ENCODE data around the gene SASH1. TPM values are rescaled to one million over a fixed set of nuclear protein-coding genes. Genes with fewer than 3 reads are reported as not detected.

The SASH1 gene
- total RNA-seq, 4 donors from 2014 or later, result 142 to 214 (median 173) TPM

DNA sequence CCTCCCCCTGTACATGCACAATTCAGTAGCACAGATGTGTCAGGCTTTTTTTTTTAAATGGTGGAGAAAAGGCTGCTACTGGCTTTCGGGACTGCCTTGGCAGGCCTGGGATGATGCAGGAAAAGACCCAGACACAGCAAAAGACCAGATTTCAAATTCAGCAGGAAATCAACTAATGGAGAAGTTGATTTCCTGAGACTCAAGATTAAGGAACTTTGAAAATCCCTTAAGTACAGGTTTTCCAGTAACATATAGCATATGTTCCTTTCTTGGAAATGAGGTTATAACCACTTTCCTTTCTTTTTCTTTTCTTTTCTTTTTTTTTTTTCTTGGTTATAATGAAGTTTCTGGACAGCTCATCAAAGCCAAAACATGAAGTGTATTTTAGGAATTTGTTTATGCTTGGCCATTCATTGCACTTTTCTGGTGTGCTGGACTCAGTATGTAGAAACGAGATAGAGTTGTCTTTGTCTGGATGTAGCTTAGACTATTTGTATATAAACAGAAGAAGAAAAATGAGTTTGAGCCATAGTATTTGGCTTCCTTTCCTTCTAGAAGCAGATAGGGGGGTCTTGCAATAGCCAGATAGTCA is 119.4 kb downstream of the SASH1 start:
- no peak for DNase-seq (ENCODE audit: low spot score)
- ATAC-seq (ENCODE audit: low FRiP score), result no peak
- TF ChIP-seq, protein P1, sequence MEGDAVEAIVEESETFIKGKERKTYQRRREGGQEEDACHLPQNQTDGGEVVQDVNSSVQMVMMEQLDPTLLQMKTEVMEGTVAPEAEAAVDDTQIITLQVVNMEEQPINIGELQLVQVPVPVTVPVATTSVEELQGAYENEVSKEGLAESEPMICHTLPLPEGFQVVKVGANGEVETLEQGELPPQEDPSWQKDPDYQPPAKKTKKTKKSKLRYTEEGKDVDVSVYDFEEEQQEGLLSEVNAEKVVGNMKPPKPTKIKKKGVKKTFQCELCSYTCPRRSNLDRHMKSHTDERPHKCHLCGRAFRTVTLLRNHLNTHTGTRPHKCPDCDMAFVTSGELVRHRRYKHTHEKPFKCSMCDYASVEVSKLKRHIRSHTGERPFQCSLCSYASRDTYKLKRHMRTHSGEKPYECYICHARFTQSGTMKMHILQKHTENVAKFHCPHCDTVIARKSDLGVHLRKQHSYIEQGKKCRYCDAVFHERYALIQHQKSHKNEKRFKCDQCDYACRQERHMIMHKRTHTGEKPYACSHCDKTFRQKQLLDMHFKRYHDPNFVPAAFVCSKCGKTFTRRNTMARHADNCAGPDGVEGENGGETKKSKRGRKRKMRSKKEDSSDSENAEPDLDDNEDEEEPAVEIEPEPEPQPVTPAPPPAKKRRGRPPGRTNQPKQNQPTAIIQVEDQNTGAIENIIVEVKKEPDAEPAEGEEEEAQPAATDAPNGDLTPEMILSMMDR (IDR thresholded peaks at IDR 0.05), result no peak

DNA sequence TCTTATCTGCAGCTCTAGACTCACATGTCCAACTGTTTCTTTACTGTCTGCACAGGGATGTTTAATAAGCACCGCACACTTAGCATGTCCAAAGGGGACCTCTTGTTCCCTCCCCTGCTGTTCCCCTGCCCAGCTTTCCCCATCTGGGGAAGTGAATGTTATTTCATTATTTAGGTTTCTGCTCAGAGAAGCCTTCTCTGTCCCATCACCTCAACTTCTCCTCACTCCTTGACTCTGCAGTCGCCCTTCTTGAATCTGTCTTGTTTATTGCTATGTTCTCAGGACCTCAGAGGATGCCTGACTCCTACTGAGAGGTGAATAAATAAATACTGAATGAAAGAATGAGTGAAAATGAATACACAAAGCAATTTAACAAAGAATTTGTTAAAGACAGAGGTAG is 121.0 kb downstream of the SASH1 start:
- ATAC-seq (ENCODE audit: low FRiP score) (no peak), DNase-seq (ENCODE audit: low spot score) (no peak)
- TF ChIP-seq, protein P1 (IDR thresholded peaks at IDR 0.05), result no peak

DNA sequence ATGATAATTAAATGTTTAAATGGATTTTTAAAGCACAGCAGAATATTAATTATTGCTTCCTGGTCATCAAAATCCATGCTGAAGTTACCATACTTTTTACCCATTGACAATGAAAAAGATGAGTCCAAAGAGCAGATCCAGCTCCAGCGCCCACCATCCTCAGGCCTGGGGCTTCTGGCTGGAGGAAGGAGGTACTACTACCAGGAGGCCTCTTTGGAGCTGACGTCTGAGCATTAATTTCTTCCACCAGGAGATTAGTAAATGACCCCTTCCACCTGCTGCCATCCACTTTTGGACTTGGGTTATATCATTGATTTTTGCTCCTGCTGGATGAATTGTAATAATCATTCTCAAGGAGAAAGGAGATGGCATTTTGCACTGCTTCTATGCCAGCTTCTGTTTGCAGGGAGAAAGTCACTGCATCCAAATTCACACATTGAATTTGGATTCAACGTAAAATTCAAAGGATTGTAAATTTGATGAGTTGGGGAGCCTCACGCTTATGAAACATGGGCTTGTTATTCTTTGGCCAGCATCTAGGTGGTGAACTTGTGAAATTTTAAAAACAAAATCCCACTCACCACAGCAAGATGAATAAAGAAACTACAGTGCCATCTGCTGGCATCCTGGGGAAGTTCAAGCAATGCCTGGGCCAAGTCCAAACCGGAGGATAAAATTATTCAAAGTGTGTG is 121.8 kb downstream of the SASH1 start:
- DNase-seq (ENCODE audit: low spot score) (peak; percentile 55), ATAC-seq (ENCODE audit: low FRiP score) (peak; percentile 80)
- TF ChIP-seq, protein P1 (IDR thresholded peaks at IDR 0.05), result peak in 2 of 3 donors; percentile 63 to 92

DNA sequence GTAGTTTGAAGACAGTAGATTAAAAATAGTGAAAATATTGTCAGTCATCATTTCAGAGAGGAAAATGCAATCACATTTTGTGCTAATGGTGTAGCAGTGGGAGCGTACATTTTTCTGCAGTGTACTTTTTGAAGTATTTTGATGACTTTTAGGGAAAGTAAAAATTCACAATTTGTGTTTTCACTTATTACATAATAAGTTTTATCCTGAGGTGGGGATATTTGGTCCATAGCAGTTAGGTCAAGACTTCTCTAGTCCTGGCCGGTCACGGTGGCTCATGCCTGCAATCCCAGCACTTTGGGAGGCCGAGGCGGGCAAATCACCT is 122.3 kb downstream of the SASH1 start:
- TF ChIP-seq, protein P1 (IDR thresholded peaks at IDR 0.05), result no peak
- ATAC-seq (ENCODE audit: low FRiP score), result no peak
- DNase-seq (ENCODE audit: low spot score), result no peak

DNA sequence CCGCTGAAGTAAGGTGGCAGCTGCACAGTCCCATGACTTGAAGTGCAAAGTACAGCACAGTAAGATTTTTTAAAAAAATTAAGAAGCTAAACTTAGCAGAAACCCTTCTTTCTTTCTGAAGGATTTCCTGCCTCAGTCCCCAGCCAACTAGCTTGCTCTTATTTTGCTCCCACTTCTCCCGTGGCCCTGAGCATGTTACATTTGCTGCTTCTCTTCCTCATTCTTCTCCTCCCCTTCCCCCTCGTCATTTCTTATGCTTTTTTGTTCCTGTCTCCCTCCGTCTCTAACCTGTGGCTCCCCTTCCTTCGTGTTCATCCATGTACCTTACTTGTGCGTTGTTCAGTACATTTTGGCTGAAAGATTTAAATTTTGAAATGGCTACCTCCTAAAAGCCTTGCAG is 123.0 kb downstream of the SASH1 start:
- TF ChIP-seq, protein P1 (IDR thresholded peaks at IDR 0.05), result no peak
- no peak for ATAC-seq (ENCODE audit: low FRiP score)
- DNase-seq (ENCODE audit: low spot score), result no peak

DNA sequence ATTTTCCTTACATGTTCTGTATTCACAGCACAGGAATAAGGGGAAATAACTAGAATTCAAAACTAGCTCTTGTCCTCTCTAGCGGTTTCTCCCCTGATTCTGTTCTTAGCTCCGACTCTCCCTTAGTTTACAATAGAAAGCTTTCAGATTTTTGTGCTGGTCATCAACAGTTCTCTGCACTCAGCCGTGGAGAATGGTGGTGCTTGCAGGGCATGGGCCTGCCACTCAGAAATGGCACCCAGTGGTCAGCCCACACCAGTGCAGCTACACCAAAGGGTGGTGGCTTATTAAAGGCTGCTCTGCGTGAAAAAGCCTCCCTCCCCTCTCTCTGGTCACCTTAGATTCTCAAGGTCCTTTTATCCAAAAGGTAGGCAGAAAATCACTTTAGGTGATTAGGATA is 123.5 kb downstream of the SASH1 start:
- ATAC-seq (ENCODE audit: low FRiP score) (no peak), DNase-seq (ENCODE audit: low spot score) (no peak)
- TF ChIP-seq, protein P1 (IDR thresholded peaks at IDR 0.05), result no peak

DNA sequence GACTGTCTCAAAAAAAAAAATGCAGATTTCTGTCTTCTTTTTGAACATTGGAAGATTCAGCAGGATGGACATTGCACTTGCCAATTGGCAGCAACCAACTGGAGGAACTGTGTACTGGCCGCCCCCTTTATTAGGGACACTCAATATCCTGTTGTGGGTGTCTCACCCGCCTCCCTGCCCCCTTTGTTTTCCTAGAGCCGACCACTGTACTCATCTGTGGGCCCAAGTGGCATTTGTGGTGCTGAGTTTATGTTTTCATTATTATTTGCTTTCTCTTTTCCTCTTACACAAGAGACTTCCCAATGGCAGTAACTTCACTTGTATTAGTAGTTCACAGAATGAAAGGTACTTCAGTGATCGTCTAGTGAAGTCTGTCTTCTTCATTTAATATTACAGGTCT is 125.3 kb downstream of the SASH1 start:
- ATAC-seq (ENCODE audit: low FRiP score) (no peak), DNase-seq (ENCODE audit: low spot score) (no peak)
- TF ChIP-seq, protein P1 (IDR thresholded peaks at IDR 0.05), result no peak
